Breast epithelium (tissue), 4 donors: ENCODE data around the gene SOCS7. TPM values are rescaled to one million over a fixed set of nuclear protein-coding genes. Genes with fewer than 3 reads are reported as not detected.
"Not testable (repeated sequence)": the region's sequence is repeated elsewhere in the genome, so short reads cannot be mapped to it uniquely, and the experiment has no call there.

Experiments
- DNase-seq, 2 donors: peaks; one replicate each; pipeline ENCODE4 v3.0.0-alpha.2; 2019; ENCODE audit warnings: low spot score in 2 of 2
- H3K27ac ChIP-seq, 2 donors: fragments of 200-600 bp; sonication (generic) in 1 of 2; one replicate each; pipeline ENCODE4 v1.5.1; 2016 to 2019; ENCODE audit warnings: mild to moderate bottlenecking in 1 of 2
- H3K27me3 ChIP-seq, 2 donors: fragments of 200-600 bp; sonication (generic) in 1 of 2; one replicate each; pipeline versions ENCODE4 v1.5.1 to v1.6.0; 2017 to 2019; ENCODE audit warnings: control low read depth in 1 of 2, mild to moderate bottlenecking in 1 of 2
- H3K36me3 ChIP-seq: fragments of 200-600 bp; one replicate; pipeline ENCODE4 v1.5.1; 2019
- H3K4me1 ChIP-seq, 2 donors: fragments of 200-600 bp; sonication (generic); one replicate each; pipeline ENCODE4 v1.5.1; 2016 to 2019; ENCODE audit warnings: control low read depth in 1 of 2
- H3K4me3 ChIP-seq, 3 donors: fragments of 200-600 bp; sonication (generic); 1 replicate in 2 of 3; 2 replicates in 1 of 3; pipeline ENCODE4 v1.5.1; 2016 to 2019; ENCODE audit warnings: mild to moderate bottlenecking in 3 of 3, moderate library complexity in 2 of 3
- H3K9me3 ChIP-seq, 2 donors: fragments of 200-600 bp; sonication (generic) in 1 of 2; one replicate each; pipeline ENCODE4 v1.5.1; 2016 to 2019; ENCODE audit warnings: control low read depth in 1 of 2
- POLR2A ChIP-seq: fragments of 450-650 bp; IDR thresholded peaks from one replicate; pipeline ENCODE4 v1.6.1; 2016; ENCODE audit warnings: antibody characterized with exemption, mild to moderate bottlenecking, moderate library complexity
- POLR2AphosphoS5 ChIP-seq, 3 donors: sonication (generic); formaldehyde crosslinking; IDR thresholded peaks; one replicate each; pipeline ENCODE4 v1.6.1; 2017; ENCODE audit warnings: antibody characterized with exemption in 3 of 3
- intact Hi-C: fragments of 100-400 bp; cut with DNase I; formaldehyde crosslinking; loops from one replicate; pipeline ENCODE4 v1.15.1; 2023; ENCODE audit warnings: low total_unique reads
- total RNA-seq, 3 donors: library from RNA; depleted of rRNA; stranded (reverse); fragments of >200 nt; gene quantifications; one replicate each; pipeline ENCODE4 v1.1.0, GENCODE V29; 2016
- TF ChIP-seq, protein P1 (sequence below), 3 donors: fragments of 450-650 bp; IDR thresholded peaks; one replicate each; pipeline ENCODE4 v1.5.1; 2016 to 2017; ENCODE audit warnings: antibody characterized with exemption in 3 of 3, mild to moderate bottlenecking in 3 of 3, moderate library complexity in 3 of 3

Gene SOCS7
- total RNA-seq, 3 donors from 2014 or later = 9.9 to 24.0 (median 14.7) TPM

DNA sequence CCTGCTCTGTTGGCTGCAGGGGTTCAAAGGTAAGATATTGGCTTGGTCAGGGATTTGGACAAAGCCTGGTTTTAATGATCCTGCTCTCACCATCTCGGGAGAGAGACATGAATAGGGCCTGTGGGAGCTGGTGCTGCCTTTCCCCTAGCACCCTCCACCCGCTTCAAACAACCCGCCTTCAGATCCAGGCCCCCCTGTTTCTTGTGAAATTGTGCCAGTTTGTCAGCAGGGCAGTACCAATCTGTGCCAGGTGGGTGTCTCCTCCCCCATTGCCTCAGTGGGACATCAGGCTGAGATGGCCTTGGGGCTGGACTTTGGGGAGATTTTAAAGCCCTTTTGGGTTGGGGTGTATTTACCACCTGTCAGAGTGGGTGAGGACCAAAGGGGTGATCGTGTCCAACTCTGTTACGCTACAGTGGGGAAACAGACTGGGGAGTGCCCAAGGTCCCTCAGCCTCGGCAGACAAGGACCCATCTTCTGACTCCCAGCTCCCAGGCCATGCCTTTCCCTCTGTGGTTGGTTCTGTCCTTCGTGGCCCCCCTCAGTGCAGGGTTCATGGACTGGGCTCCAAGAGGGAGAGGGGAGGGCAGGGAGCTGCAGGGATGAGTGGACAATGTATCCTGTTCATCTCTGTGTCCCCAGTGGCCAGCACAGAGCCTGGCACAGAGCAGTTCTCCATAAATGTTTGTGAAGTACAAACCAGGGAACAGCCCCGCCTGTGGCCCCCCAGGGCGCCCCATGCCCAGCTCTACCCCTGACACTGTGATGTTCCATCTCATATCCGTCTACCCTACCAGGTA is 79.9 kb downstream of the SOCS7 start:
- H3K4me1 ChIP-seq = peaks cover 10 to 14% of the 10 kb centered on the region in 2 donors
- intact Hi-C loops = no loop called here
- H3K36me3 ChIP-seq = no peaks in the 10 kb centered on the region
- no peak for DNase-seq
- H3K27ac ChIP-seq = no peak overlapping the region
- H3K9me3 ChIP-seq = no peaks in the 10 kb centered on the region
- H3K27me3 ChIP-seq = no peaks in the 10 kb centered on the region
- H3K4me3 ChIP-seq = no peak overlapping the region
- TF ChIP-seq POLR2AphosphoS5 (IDR thresholded peaks at IDR 0.05) = no peak
- TF ChIP-seq, protein P1, sequence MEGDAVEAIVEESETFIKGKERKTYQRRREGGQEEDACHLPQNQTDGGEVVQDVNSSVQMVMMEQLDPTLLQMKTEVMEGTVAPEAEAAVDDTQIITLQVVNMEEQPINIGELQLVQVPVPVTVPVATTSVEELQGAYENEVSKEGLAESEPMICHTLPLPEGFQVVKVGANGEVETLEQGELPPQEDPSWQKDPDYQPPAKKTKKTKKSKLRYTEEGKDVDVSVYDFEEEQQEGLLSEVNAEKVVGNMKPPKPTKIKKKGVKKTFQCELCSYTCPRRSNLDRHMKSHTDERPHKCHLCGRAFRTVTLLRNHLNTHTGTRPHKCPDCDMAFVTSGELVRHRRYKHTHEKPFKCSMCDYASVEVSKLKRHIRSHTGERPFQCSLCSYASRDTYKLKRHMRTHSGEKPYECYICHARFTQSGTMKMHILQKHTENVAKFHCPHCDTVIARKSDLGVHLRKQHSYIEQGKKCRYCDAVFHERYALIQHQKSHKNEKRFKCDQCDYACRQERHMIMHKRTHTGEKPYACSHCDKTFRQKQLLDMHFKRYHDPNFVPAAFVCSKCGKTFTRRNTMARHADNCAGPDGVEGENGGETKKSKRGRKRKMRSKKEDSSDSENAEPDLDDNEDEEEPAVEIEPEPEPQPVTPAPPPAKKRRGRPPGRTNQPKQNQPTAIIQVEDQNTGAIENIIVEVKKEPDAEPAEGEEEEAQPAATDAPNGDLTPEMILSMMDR (IDR thresholded peaks at IDR 0.05) = no peak
- TF ChIP-seq POLR2A = no peak

DNA sequence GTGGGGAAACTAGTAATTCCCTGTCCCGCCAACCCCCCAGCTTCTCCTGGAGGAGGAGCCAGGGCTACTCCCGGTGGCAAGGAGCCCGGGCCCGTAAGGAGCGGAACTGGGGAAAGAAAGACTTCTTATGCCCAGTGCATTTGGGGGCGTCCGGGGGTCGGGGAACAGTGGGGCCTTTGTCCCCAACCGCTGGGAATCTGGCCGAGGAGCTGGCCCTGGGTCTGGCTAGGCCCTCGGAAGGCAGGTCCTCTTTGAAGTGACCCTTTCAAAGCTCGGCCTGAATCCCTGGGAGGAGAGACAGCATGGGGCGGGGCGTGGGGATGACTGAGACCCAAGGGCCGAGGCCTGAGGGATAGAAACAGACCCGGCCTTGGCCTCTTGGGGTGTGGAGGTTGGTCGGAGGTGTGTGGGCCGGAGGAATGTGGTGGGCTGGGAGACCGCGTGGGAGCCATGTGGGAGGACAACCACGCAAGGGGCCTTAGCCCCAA is 82.6 kb downstream of the SOCS7 start:
- no peak for TF ChIP-seq POLR2A
- TF ChIP-seq, protein P1 (IDR thresholded peaks at IDR 0.05) = no peak
- no peak for TF ChIP-seq POLR2AphosphoS5 (IDR thresholded peaks at IDR 0.05)
- no peak for DNase-seq
- no peaks in the 10 kb centered on the region for H3K27me3 ChIP-seq
- no peaks in the 10 kb centered on the region for H3K36me3 ChIP-seq
- no peak overlapping the region for H3K4me3 ChIP-seq
- no peaks in the 10 kb centered on the region for H3K9me3 ChIP-seq
- intact Hi-C loops = no loop called here
- peak overlapping the region; percentile 40 to 63 for H3K27ac ChIP-seq
- H3K4me1 ChIP-seq = peaks cover 1 to 6% of the 10 kb centered on the region in 2 donors

DNA sequence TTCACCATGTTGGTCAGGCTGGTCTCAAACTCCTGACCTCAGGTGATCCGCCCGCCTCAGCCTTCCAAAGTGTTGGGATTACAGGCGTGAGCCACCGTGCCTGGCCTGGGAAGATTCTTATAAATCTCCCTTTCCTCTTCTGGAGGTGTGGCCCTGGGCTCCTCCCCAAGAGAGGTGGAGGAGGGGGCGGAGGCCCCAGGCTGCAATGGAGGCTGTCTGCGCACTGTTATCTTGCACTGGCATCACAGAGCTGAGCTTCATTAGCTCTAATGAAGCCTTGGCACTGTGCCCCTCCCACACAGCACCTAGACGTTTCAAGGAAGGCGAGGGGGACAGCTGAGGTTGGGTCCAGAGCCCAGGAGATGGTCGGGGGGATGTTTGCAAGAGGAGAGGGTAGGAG is 84.2 kb downstream of the SOCS7 start:
- intact Hi-C loops = no loop called here
- no peaks in the 10 kb centered on the region for H3K9me3 ChIP-seq
- no peaks in the 10 kb centered on the region for H3K4me1 ChIP-seq
- no peak overlapping the region for H3K4me3 ChIP-seq
- H3K27me3 ChIP-seq = no peaks in the 10 kb centered on the region
- no peak for TF ChIP-seq POLR2A
- TF ChIP-seq, protein P1 (IDR thresholded peaks at IDR 0.05) = no peak
- no peak for TF ChIP-seq POLR2AphosphoS5 (IDR thresholded peaks at IDR 0.05)
- no peaks in the 10 kb centered on the region for H3K36me3 ChIP-seq
- no peak for DNase-seq
- no peak overlapping the region for H3K27ac ChIP-seq

DNA sequence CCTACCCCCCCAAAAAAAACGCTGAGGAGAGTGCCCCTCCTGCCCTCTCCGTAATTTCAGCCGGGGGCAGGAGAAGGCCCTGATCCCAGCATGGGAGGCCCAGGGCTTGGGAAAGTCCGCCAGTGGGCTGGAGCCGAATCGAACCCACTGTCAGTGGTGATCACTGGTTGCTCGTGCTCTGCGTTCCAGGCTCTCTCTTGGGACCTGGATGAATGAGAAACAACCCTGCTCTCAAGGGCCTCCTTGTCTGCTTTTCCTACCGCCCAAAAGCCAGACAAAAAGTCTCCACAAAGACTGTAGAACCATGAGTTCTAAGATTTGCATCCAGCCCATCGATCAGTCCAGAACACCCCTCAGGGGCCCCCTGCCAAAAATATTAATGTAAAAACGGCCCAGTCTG is 84.7 kb downstream of the SOCS7 start:
- TF ChIP-seq, protein P1 (IDR thresholded peaks at IDR 0.05) = no peak
- TF ChIP-seq POLR2AphosphoS5 (IDR thresholded peaks at IDR 0.05) (no peak), POLR2A (no peak)
- Histone ChIP-seq H3K4me1 (no peaks in the 10 kb centered on the region), H3K27ac (no peak overlapping the region), H3K9me3 (no peaks in the 10 kb centered on the region), H3K4me3 (no peak overlapping the region), H3K27me3 (no peaks in the 10 kb centered on the region), H3K36me3 (no peaks in the 10 kb centered on the region)
- no peak for DNase-seq
- intact Hi-C loops = no loop called here

- H3K4me1 ChIP-seq, H3K4me3 ChIP-seq, H3K36me3 ChIP-seq, H3K27ac ChIP-seq, H3K27me3 ChIP-seq, DNase-seq, intact Hi-C loops, H3K9me3 ChIP-seq: not testable (repeated sequence)
These were observed 85.7 kb downstream of the SOCS7 start for GRCh38 chr17:38437313-38437712.
